A549 (cell line): ENCODE measurements around the gene INTS14.
"Not testable (repeated sequence)": the region's sequence is repeated elsewhere in the genome, so short reads cannot be mapped to it uniquely, and the experiment has no call there.

Experiments used
- BHLHE40 ChIP-seq: IDR thresholded peaks from 2 replicates; pipeline ENCODE4 v1.6.1; 2012; ENCODE audit warnings: low read depth, low read length, inconsistent platforms
- JUN ChIP-seq, 2 experiments: fragments of >200 bp; sonication (Bioruptor Twin); formaldehyde crosslinking; IDR thresholded peaks; 2 replicates in 1 of 2; 3 replicates in 1 of 2; pipeline ENCODE4 v1.6.1; 2016 to 2017
- POLR2A ChIP-seq: IDR thresholded peaks from 2 replicates; pipeline ENCODE4 v1.6.1; 2012; ENCODE audit warnings: mild to moderate bottlenecking, low read length
- TF ChIP-seq, protein P1 (sequence below): fragments of >200 bp; sonication (Bioruptor Twin); formaldehyde crosslinking; IDR thresholded peaks from 3 replicates; pipeline ENCODE4 v1.5.1; 2016

DNA sequence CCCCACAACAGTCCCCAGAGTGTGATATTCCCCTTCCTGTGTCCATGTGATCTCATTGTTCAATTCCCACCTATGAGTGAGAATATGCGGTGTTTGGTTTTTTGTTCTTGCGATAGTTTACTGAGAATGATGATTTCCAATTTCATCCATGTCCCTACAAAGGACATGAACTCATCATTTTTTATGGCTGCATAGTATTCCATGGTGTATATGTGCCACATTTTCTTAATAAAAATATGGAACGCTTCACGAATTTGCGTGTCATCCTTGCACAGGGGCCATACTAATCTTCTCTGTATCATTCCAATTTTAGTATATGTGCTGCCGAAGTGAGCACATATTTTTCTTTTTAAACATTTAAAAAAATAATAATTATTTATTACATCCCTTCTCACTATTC is 58.1 kb downstream of the INTS14 start:
- TF ChIP-seq, protein P1, sequence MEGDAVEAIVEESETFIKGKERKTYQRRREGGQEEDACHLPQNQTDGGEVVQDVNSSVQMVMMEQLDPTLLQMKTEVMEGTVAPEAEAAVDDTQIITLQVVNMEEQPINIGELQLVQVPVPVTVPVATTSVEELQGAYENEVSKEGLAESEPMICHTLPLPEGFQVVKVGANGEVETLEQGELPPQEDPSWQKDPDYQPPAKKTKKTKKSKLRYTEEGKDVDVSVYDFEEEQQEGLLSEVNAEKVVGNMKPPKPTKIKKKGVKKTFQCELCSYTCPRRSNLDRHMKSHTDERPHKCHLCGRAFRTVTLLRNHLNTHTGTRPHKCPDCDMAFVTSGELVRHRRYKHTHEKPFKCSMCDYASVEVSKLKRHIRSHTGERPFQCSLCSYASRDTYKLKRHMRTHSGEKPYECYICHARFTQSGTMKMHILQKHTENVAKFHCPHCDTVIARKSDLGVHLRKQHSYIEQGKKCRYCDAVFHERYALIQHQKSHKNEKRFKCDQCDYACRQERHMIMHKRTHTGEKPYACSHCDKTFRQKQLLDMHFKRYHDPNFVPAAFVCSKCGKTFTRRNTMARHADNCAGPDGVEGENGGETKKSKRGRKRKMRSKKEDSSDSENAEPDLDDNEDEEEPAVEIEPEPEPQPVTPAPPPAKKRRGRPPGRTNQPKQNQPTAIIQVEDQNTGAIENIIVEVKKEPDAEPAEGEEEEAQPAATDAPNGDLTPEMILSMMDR: not testable (repeated sequence)
- TF ChIP-seq POLR2A; BHLHE40; JUN (IDR thresholded peaks at IDR 0.05): not testable (repeated sequence)
